GM19238 (cell line): ENCODE measurements around the gene DTNBP1.

Source experiments
- DNase-seq: peaks from one replicate; pipeline ENCODE4 v3.0.0; 2011; ENCODE audit warnings: low spot score; ENCODE audit not compliant: insufficient read length

Gene DTNBP1

GRCh38 chr6:15592610-15593009 is 70.2 kb downstream of the DTNBP1 start:
- no peak for DNase-seq

GRCh38 chr6:15588971-15589634 is 73.7 kb downstream of the DTNBP1 start:
- no peak for DNase-seq

- no peak for DNase-seq
Measured at GRCh38 chr6:15586503-15586902, 76.3 kb downstream of the DTNBP1 start.

- no peak for DNase-seq
Measured at GRCh38 chr6:15585760-15586214, 77.0 kb downstream of the DTNBP1 start.

- no peak for DNase-seq
Measured at GRCh38 chr6:15582499-15582898, 80.3 kb downstream of the DTNBP1 start.

- no peak for DNase-seq
Measured at GRCh38 chr6:15581751-15582150, 81.1 kb downstream of the DTNBP1 start.

GRCh38 chr6:15580326-15580725 is 82.5 kb downstream of the DTNBP1 start:
- DNase-seq: no peak

GRCh38 chr6:15578716-15579391 is 84.0 kb downstream of the DTNBP1 start:
- DNase-seq: no peak

- DNase-seq: no peak
Measured at GRCh38 chr6:15577550-15578171, 85.2 kb downstream of the DTNBP1 start.

GRCh38 chr6:15577106-15577505 is 85.7 kb downstream of the DTNBP1 start:
- no peak for DNase-seq

GRCh38 chr6:15575357-15576033 is 87.3 kb downstream of the DTNBP1 start:
- DNase-seq: no peak

GRCh38 chr6:15574486-15574885 is 88.3 kb downstream of the DTNBP1 start:
- DNase-seq: no peak

GRCh38 chr6:15574023-15574422 is 88.8 kb downstream of the DTNBP1 start:
- no peak for DNase-seq

GRCh38 chr6:15573384-15573783 is 89.4 kb downstream of the DTNBP1 start:
- no peak for DNase-seq

- no peak for DNase-seq
Measured at GRCh38 chr6:15572296-15573016, 90.4 kb downstream of the DTNBP1 start.

GRCh38 chr6:15570171-15570570 is 92.7 kb downstream of the DTNBP1 start:
- DNase-seq: no peak

- no peak for DNase-seq
Measured at GRCh38 chr6:15569035-15569995, 93.5 kb downstream of the DTNBP1 start.

GRCh38 chr6:15562977-15563376 is 99.9 kb downstream of the DTNBP1 start:
- DNase-seq: no peak

GRCh38 chr6:15561447-15562199 is 101.2 kb downstream of the DTNBP1 start:
- DNase-seq: no peak
